ENCODE measurements around the gene ZNF425.

DNA sequence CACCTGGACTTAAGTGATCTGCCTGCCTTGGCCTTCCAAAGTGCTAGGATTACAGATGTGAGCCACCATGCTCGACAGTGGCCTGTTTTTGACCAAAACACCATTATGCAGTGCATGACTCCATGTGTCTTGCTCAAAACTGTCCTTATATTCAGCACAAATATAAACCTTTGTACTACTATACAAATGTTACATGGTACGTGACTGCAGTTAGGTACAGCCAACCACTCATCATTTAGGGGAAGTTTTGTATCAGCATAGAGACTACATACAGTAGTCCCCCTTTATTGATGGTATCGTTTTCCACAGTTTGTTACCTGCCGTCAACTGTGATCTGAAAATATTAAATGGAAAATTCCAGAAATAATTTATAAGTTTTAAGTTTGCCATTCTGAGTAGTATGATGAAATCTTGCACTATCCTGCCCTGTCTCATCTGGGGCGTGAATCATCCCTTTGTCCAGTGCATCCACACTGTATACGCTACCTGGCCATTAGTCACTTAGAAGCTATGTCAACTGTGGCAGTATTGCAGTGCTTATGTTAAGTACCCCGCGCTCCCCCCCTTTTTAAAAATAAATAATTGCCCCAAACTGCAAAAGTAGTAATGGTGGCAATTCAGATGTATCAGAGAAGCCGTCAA, 45.9 kb upstream of the ZNF425 start:
- TF ChIP-seq CTCF (IDR thresholded peaks at IDR 0.05): no peak
- TF ChIP-seq POLR2A (IDR thresholded peaks at IDR 0.05): no peak

Data from uterus (tissue), 2 donors.